CD4-positive, alpha-beta T cell (primary cell): ENCODE data around the gene ZNF480. TPM values are rescaled to one million over a fixed set of nuclear protein-coding genes. Genes with fewer than 3 reads are reported as not detected.
"Not testable (repeated sequence)": the region's sequence is repeated elsewhere in the genome, so short reads cannot be mapped to it uniquely, and the experiment has no call there.

Source experiments
- ATAC-seq: fragments of 200-7000 bp; cut with Tn5 transposase; one replicate; pipeline ENCODE4 v1.10.0; 2022; ENCODE audit warnings: mild to moderate bottlenecking; ENCODE audit not compliant: poor library complexity
- CTCF ChIA-PET: fragments of 350-600 bp; sonication (Branson Sonifier 250); formaldehyde crosslinking; loops from one replicate; lab custom pipeline; 2021; ENCODE audit warnings: antibody characterized with exemption, inconsistent platforms; lab: Charles Lee
- POLR2A ChIA-PET: fragments of 350-600 bp; sonication (Branson Sonifier 250); formaldehyde crosslinking; loops from one replicate; lab custom pipeline; 2021; ENCODE audit warnings: antibody characterized with exemption, inconsistent platforms; lab: Charles Lee
- DNase-seq, 14 experiments: peaks; one replicate each; pipeline ENCODE4 v3.0.0-alpha.2; 2013 to 2020; ENCODE audit warnings: mixed read lengths in 2 of 14
- H3K27ac ChIP-seq, 2 donors: one replicate each; pipeline versions ENCODE4 v1.5.1 to v1.7.0; 2013; ENCODE audit warnings: low read length in 2 of 2, low read depth in 1 of 2, mild to moderate bottlenecking in 1 of 2
- H3K27me3 ChIP-seq, 2 experiments: 1 replicate in 1 of 2; 2 replicates in 1 of 2; pipeline versions ENCODE4 v1.6.1 to v1.7.0; 2013; ENCODE audit warnings: low read length in 2 of 2, control low read depth in 1 of 2, mild to moderate bottlenecking in 1 of 2, moderate library complexity in 1 of 2; ENCODE audit not compliant: insufficient read depth in 2 of 2, control insufficient read depth in 1 of 2
- H3K36me3 ChIP-seq: one replicate; pipeline ENCODE4 v1.6.1; 2013; ENCODE audit warnings: low read length, control low read depth; ENCODE audit not compliant: insufficient read depth
- H3K4me1 ChIP-seq: one replicate; pipeline ENCODE4 v1.6.1; 2013; ENCODE audit warnings: low read length, control low read depth; ENCODE audit not compliant: insufficient read depth
- H3K4me3 ChIP-seq: one replicate; pipeline ENCODE4 v1.5.1; 2013; ENCODE audit warnings: mild to moderate bottlenecking, low read length, moderate library complexity
- H3K9me3 ChIP-seq, 2 experiments: 1 replicate in 1 of 2; 2 replicates in 1 of 2; pipeline versions ENCODE4 v1.6.1 to v1.7.0; 2013; ENCODE audit warnings: low read length in 2 of 2, mild to moderate bottlenecking in 2 of 2, control low read depth in 1 of 2, moderate library complexity in 1 of 2; ENCODE audit not compliant: control insufficient read depth in 1 of 2, insufficient read depth in 1 of 2
- H3K27ac Mint-ChIP-seq: one replicate; pipeline ENCODE4 v1.8.0; 2020; ENCODE audit warnings: mixed read lengths
- H3K27me3 Mint-ChIP-seq: one replicate; pipeline ENCODE4 v1.8.0; 2021; ENCODE audit warnings: mixed read lengths
- H3K36me3 Mint-ChIP-seq: one replicate; pipeline ENCODE4 v1.8.0; 2021; ENCODE audit warnings: low read depth, mixed read lengths
- H3K4me1 Mint-ChIP-seq: one replicate; pipeline ENCODE4 v1.8.0; 2021; ENCODE audit warnings: low read depth, mixed read lengths
- H3K4me3 Mint-ChIP-seq: one replicate; pipeline ENCODE4 v1.8.0; 2020; ENCODE audit warnings: mild to moderate bottlenecking, mixed read lengths
- H3K9me3 Mint-ChIP-seq: one replicate; pipeline ENCODE4 v1.8.0; 2020; ENCODE audit warnings: mixed read lengths
- CTCF ChIP-seq: fragments of 200-600 bp; IDR thresholded peaks from one replicate; pipeline ENCODE4 v1.8.0; 2022; ENCODE audit warnings: antibody characterized with exemption, mild to moderate bottlenecking
- intact Hi-C, 2 experiments: fragments of 100-400 bp; cut with DNase I in 1 of 2; cut with micrococcal nuclease in 1 of 2; formaldehyde crosslinking; loops; one replicate each; pipeline versions ENCODE4 v1.15.1 to v1.9.0; 2023 to 2025; cut with DNase I, micrococcal nuclease
- total RNA-seq, 174 experiments: library from RNA in 2 of 174; stranded (reverse) in 2 of 174; gene quantifications; one replicate each; pipeline ENCODE4 v1.2.3 and lab custom pipeline; 2021 to 2026

ZNF480 gene
- total RNA-seq, 2 experiments from 2014 or later: 4.8 to 5.3 TPM

GRCh38 chr19:52258426-52258825 is 38.5 kb upstream of the ZNF480 start:
- POLR2A ChIA-PET: no interaction called here
- H3K27ac Mint-ChIP-seq: no peak overlapping the region
- no peak overlapping the region for H3K4me3 ChIP-seq
- H3K36me3 ChIP-seq: no peaks in the 10 kb centered on the region
- peaks cover 2% of the 10 kb centered on the region for H3K9me3 Mint-ChIP-seq
- CTCF ChIA-PET: no interaction called here
- no peak overlapping the region for H3K4me3 Mint-ChIP-seq
- no peak for TF ChIP-seq CTCF
- no peaks in the 10 kb centered on the region for H3K36me3 Mint-ChIP-seq
- no peak for ATAC-seq
- no peak overlapping the region for H3K27ac ChIP-seq
- DNase-seq: no peak
- no peaks in the 10 kb centered on the region for H3K4me1 ChIP-seq
- no peaks in the 10 kb centered on the region for H3K4me1 Mint-ChIP-seq
- intact Hi-C loops: no loop called here
- H3K27me3 ChIP-seq: no peaks in the 10 kb centered on the region
- H3K9me3 ChIP-seq: peaks cover 0 to 2% of the 10 kb centered on the region in 2 experiments
- H3K27me3 Mint-ChIP-seq: no peaks in the 10 kb centered on the region

GRCh38 chr19:52265556-52265955 is 31.4 kb upstream of the ZNF480 start:
- intact Hi-C loops: loop anchor here (5.0 to 10.0 kb wide), 2 partner anchors 73 to 269 kb away; partner anchors contain the start of gene PPP2R1A (in 1 of the 2)
- H3K9me3 Mint-ChIP-seq, H3K27ac Mint-ChIP-seq, H3K4me3 ChIP-seq, H3K36me3 ChIP-seq, DNase-seq, H3K27me3 ChIP-seq, H3K4me3 Mint-ChIP-seq, CTCF ChIA-PET, ATAC-seq, H3K27me3 Mint-ChIP-seq, H3K27ac ChIP-seq, H3K9me3 ChIP-seq, POLR2A ChIA-PET: not testable (repeated sequence)
- H3K4me1 ChIP-seq: peaks cover 11% of the 10 kb centered on the region
- peaks cover 15% of the 10 kb centered on the region for H3K36me3 Mint-ChIP-seq
- H3K4me1 Mint-ChIP-seq: peaks cover 13% of the 10 kb centered on the region

GRCh38 chr19:52269338-52270261 is 27.4 kb upstream of the ZNF480 start, which contains the start of gene ZNF766:
Gene ZNF766 (plus strand): TSS chr19:52269587. CDS start chr19:52269614, 27 bp downstream.
- ATAC-seq: peak; percentile 98
- H3K9me3 Mint-ChIP-seq: peaks cover 8% of the 10 kb centered on the region
- Histone ChIP-seq H3K9me3 (peaks cover 11 to 16% of the 10 kb centered on the region in 2 experiments), H3K4me1 (peaks cover 38% of the 10 kb centered on the region), H3K36me3 (peaks cover 27% of the 10 kb centered on the region), H3K27ac (peak within 1 kb of the TSS; percentile 95 to 97), H3K4me3 (peak within 1 kb of the TSS; percentile 100), H3K27me3 (no peaks in the 10 kb centered on the region)
- intact Hi-C loops: loop anchor here (1.0 to 10.0 kb wide), 6 partner anchors 27 to 367 kb away; partner anchors contain the start of genes PPP2R1A (in 2 of the 2) and ZNF480 (in 1 of the 2)
- peak within 1 kb of the TSS; percentile 90 for H3K27ac Mint-ChIP-seq
- TF ChIP-seq CTCF: no peak
- ChIA-PET POLR2A (interaction anchor here (0.7 to 1.6 kb wide), 5 partner anchors 10 to 466 kb away, joined by 3 to 6 read pairs (median 3); partner anchors contain the start of genes PPP2R1A and ZNF836), CTCF (no interaction called here)
- H3K36me3 Mint-ChIP-seq: peaks cover 52% of the 10 kb centered on the region
- DNase-seq: peak; percentile 93 to 99 (median 97)
- H3K27me3 Mint-ChIP-seq: no peaks in the 10 kb centered on the region
- peak within 1 kb of the TSS; percentile 97 for H3K4me3 Mint-ChIP-seq
- peaks cover 46% of the 10 kb centered on the region for H3K4me1 Mint-ChIP-seq
